ENCODE results near the gene ARPC2. TPM values are rescaled to one million over a fixed set of nuclear protein-coding genes. Genes with fewer than 3 reads are reported as not detected.
A peak's percentile ranks its signal among the peaks of the same experiment; 100 is the strongest.

The ARPC2 gene
- total RNA-seq (10 to 100 TPM; 58.1 to 74.7 TPM), polyA plus RNA-seq (10 to 100 TPM; 72.8 to 83.6 TPM)

- TF ChIP-seq TAF1 (conservative IDR thresholded peaks at IDR 0.05) (peak; percentile 81), RXRA (IDR thresholded peaks at IDR 0.05) (peak in 1 of 2 donors; percentile 46), RAD21 (IDR thresholded peaks at IDR 0.05) (peak in 1 of 2 donors; percentile 29), CTCF (IDR thresholded peaks at IDR 0.05; ENCODE audit: low read depth, low read length, missing input control) (peak; percentile 37), EGR1 (IDR thresholded peaks at IDR 0.05; ENCODE audit: low read depth in 2 of 2) (peak; percentile 49 to 84), HNF4A (conservative IDR thresholded peaks at IDR 0.05) (no peak), ATF3 (IDR thresholded peaks at IDR 0.05) (no peak), MAX (IDR thresholded peaks at IDR 0.05) (peak; percentile 34), SP1 (IDR thresholded peaks at IDR 0.05) (peak; percentile 45), GABPA (IDR thresholded peaks at IDR 0.05 in 1 of 2, conservative IDR thresholded peaks at IDR 0.05 in 1 of 2) (peak; percentile 78 to 94), HNF4G (IDR thresholded peaks at IDR 0.05) (no peak), YY1 (IDR thresholded peaks at IDR 0.05) (peak; percentile 95), REST (IDR thresholded peaks at IDR 0.05) (peak; percentile 58), JUND (IDR thresholded peaks at IDR 0.05) (no peak), NR2F2 (IDR thresholded peaks at IDR 0.05) (no peak), ZBTB33 (IDR thresholded peaks at IDR 0.05) (no peak), FOXA1 (IDR thresholded peaks at IDR 0.05) (no peak), FOXA2 (IDR thresholded peaks at IDR 0.05) (no peak)
- DNase-seq (ENCODE audit: low spot score) = peak; percentile 93
- Histone ChIP-seq H3K9me3 (ENCODE audit: control insufficient read depth in 4 of 4, low read length in 3 of 4) (no peaks in the 10 kb centered on the region), H3K27me3 (ENCODE audit: control insufficient read depth in 4 of 4, insufficient read depth in 4 of 4, low read length in 3 of 4) (no peaks in the 10 kb centered on the region), H3K36me3 (ENCODE audit: control insufficient read depth in 4 of 4, insufficient read depth in 3 of 4, low read depth in 1 of 4, low read length in 3 of 4) (no peaks in the 10 kb centered on the region), H3K4me3 (ENCODE audit: low read depth in 1 of 3, low read length in 3 of 3) (peak within 1 kb of the TSS; percentile 75 to 96 (median 89)), H3K9ac (ENCODE audit: low read depth in 1 of 2, low read length in 2 of 2) (peak within 1 kb of the TSS; percentile 51 to 89), H3K27ac (ENCODE audit: low read depth in 1 of 2, low read length in 2 of 2) (peak within 1 kb of the TSS; percentile 36 to 83), H3K4me1 (ENCODE audit: control insufficient read depth in 4 of 4, insufficient read depth in 4 of 4, low read length in 3 of 4) (peaks cover 6 to 34% (median 15%) of the 10 kb centered on the region in 4 donors)
- under 1% methylated on average over 60 of the region's 60 CpGs for WGBS
Observed at GRCh38 chr2:218216674-218217359, at the start of gene ARPC2. Gene ARPC2, plus strand, starts transcription at chr2:218217189. Its CDS starts 282 bp downstream, at chr2:218217471.
